Stomach smooth muscle (tissue), 2 donors: ENCODE results near the gene ERCC6L.

Experiments
- H3K27ac ChIP-seq: one replicate; pipeline ENCODE4 v1.7.0; 2013; ENCODE audit warnings: mild to moderate bottlenecking, low read length, inconsistent platforms
- H3K27me3 ChIP-seq, 2 donors: one replicate each; pipeline ENCODE4 v1.7.0; 2013; ENCODE audit warnings: low read length in 2 of 2; ENCODE audit not compliant: insufficient read depth in 2 of 2, control insufficient read depth in 1 of 2
- H3K36me3 ChIP-seq, 2 donors: one replicate each; pipeline ENCODE4 v1.7.0; 2013; ENCODE audit warnings: low read length in 2 of 2; ENCODE audit not compliant: control insufficient read depth in 2 of 2, insufficient read depth in 2 of 2
- H3K4me1 ChIP-seq: one replicate; pipeline ENCODE4 v1.7.0; 2013; ENCODE audit warnings: low read length; ENCODE audit not compliant: control insufficient read depth, insufficient read depth
- H3K4me3 ChIP-seq, 2 donors: one replicate each; pipeline ENCODE4 v1.7.0; 2013; ENCODE audit warnings: low read length in 2 of 2
- H3K9ac ChIP-seq, 2 donors: one replicate each; pipeline ENCODE4 v1.7.0; 2013; ENCODE audit warnings: low read length in 2 of 2, mild to moderate bottlenecking in 1 of 2
- H3K9me3 ChIP-seq, 2 donors: one replicate each; pipeline ENCODE4 v1.7.0; 2013; ENCODE audit warnings: low read length in 2 of 2; ENCODE audit not compliant: control insufficient read depth in 2 of 2
- donor health status: healthy.
- donor health status: Pancreatic carcinoma.

Gene ERCC6L

DNA sequence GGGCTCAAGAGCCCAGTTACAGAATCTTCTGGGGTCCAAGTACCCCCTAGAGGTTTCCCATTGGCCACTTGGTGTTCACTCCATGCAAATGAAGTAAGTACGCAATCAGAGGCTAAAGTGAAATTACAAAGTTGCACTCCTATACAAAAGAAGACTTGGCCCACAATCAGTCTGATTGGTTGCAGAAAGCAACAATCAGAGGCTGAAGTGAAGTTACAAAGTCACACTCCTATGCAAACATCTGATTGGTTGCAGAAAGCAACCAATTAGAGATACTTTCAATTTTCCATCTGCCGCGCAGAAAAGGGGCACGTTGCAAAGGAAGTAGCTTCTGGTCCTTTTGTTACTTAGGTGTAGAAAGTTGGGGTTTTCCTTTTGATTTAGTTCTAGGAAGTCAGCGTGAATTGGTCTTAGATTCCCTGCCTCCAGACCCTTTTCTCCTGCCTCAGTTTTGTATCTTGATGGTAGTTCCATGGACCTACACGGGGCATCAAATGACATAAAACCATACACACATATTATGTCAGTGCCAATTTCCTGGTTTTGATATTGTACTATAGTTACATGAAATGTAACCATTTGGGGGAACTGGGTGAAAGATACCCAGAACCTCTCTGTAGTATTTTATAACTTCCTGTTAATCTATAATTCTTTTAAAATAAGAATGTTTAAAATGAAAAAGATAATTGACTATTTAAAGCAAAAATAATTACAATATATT lies 69.7 kb downstream of the ERCC6L start:
- H3K4me3 ChIP-seq, result no peak overlapping the region
- H3K4me1 ChIP-seq, result no peaks in the 10 kb centered on the region
- no peak overlapping the region for H3K27ac ChIP-seq
- peaks cover 0 to 4% of the 10 kb centered on the region in 2 donors for H3K27me3 ChIP-seq
- no peaks in the 10 kb centered on the region for H3K9me3 ChIP-seq
- H3K36me3 ChIP-seq, result no peaks in the 10 kb centered on the region
- H3K9ac ChIP-seq, result no peak overlapping the region

DNA sequence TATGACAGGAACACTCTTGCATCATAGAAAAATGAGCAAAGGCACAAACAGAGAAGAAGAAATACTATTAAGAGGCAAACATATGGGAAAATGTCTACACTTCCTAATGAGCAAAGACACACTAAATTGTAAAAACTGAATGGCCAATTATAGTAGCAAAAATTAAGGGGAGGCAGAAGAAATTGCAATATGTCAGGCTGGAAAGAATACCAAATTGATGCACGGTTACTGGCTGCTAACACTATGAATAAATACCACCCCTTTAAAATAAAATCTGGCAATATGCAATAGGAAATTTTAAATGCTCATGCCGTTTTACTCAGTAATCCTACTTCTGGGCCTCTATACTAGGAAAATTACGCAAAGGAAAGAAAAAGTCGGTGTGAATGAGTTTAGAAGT lies 73.3 kb downstream of the ERCC6L start:
- H3K9me3 ChIP-seq, result no peaks in the 10 kb centered on the region
- no peak overlapping the region for H3K4me3 ChIP-seq
- no peaks in the 10 kb centered on the region for H3K4me1 ChIP-seq
- no peaks in the 10 kb centered on the region for H3K36me3 ChIP-seq
- peaks cover 0 to 5% of the 10 kb centered on the region in 2 donors for H3K27me3 ChIP-seq
- no peak overlapping the region for H3K27ac ChIP-seq
- H3K9ac ChIP-seq, result no peak overlapping the region

DNA sequence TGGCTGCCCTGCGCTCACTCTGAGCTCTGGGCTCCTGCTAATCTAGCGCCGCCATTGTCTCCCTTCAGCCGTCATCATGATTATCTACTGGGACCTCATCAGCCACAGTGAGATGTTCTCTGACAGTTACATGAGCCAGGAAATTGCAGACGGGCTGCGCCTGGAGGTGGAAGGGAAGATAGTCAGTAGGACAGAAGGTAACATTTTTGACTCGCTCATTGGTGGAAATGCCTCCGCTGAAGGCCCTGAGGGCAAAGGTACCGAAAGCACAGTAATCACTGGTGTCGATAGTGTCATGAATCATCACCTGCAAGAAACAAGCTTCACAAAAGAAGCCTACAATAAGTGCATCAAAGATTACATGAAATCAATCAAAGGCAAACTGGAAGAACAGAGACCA lies 79.1 kb downstream of the ERCC6L start:
- Histone ChIP-seq H3K4me3 (no peak overlapping the region), H3K36me3 (no peaks in the 10 kb centered on the region), H3K27ac (no peak overlapping the region), H3K9me3 (no peaks in the 10 kb centered on the region), H3K27me3 (peaks cover 0 to 6% of the 10 kb centered on the region in 2 donors), H3K4me1 (no peaks in the 10 kb centered on the region), H3K9ac (no peak overlapping the region)

GRCh38 chrX:72158773-72159172 lies 80.1 kb downstream of the ERCC6L start:
- Histone ChIP-seq H3K9me3 (no peaks in the 10 kb centered on the region), H3K27ac (no peak overlapping the region), H3K4me1 (no peaks in the 10 kb centered on the region), H3K4me3 (no peak overlapping the region), H3K27me3 (peaks cover 0 to 8% of the 10 kb centered on the region in 2 donors), H3K9ac (no peak overlapping the region), H3K36me3 (no peaks in the 10 kb centered on the region)
